ENCODE measurements around the gene PGGT1B. TPM values are rescaled to one million over a fixed set of nuclear protein-coding genes. Genes with fewer than 3 reads are reported as not detected.

PGGT1B gene
- total and polyA plus RNA-seq, 9 of the 15 experiments (the other 6 are each of a cell fraction or from before 2014, with no cell fraction given), result 5.3 to 33.7 (median 19.8) TPM

- TF ChIP-seq BCOR (IDR thresholded peaks at IDR 0.05) (no peak), NBN (IDR thresholded peaks at IDR 0.05; ENCODE audit: low read depth) (no peak), GTF2A2 (tag; IDR thresholded peaks at IDR 0.05) (no peak), EP300 (IDR thresholded peaks at IDR 0.05; ENCODE audit: low read length) (no peak), NR1H2 (CRISPR knock-in tag; IDR thresholded peaks at IDR 0.05) (no peak), GTF2F1 (IDR thresholded peaks at IDR 0.05; ENCODE audit: low read depth, low read length) (no peak), STAT6 (CRISPR knock-in tag; IDR thresholded peaks at IDR 0.05) (no peak), PHF20 (IDR thresholded peaks at IDR 0.05; ENCODE audit: partially characterized antibody) (peak; percentile 94), ZNF592 (IDR thresholded peaks at IDR 0.05) (peak; percentile 63; the same call in 1 of the 2 replicates), LCOR (CRISPR knock-in tag; IDR thresholded peaks at IDR 0.05) (no peak), ZNF785 (CRISPR knock-in tag; IDR thresholded peaks at IDR 0.05) (no peak), DEAF1 (CRISPR knock-in tag; IDR thresholded peaks at IDR 0.05) (no peak), ZBTB2 (IDR thresholded peaks at IDR 0.05) (no peak), SETDB1 (IDR thresholded peaks at IDR 0.05; ENCODE audit: low read length) (no peak), ZNF134 (CRISPR knock-in tag; conservative IDR thresholded peaks at IDR 0.05) (0 out of 2 replicates have a peak, but pooled peaks have one; percentile 40), ID3 (CRISPR knock-in tag; IDR thresholded peaks at IDR 0.05) (no peak), ID3 (tag; IDR thresholded peaks at IDR 0.05) (0 out of 2 replicates have a peak, but pooled peaks have one; percentile 70), SMAD4 (CRISPR knock-in tag; conservative IDR thresholded peaks at IDR 0.05) (peak; percentile 62; the same call in 1 of the 2 replicates), MTA2 (IDR thresholded peaks at IDR 0.05; ENCODE audit: low read depth) (peak; percentile 43; the same call in 1 of the 2 replicates)
Observed at GRCh38 chr5:115262321-115263077, at the start of gene PGGT1B (continued).
